Measurements from ENCODE around the gene MPP3.
"Not testable (repeated sequence)": the region's sequence is repeated elsewhere in the genome, so short reads cannot be mapped to it uniquely, and the experiment has no call there.

MPP3 gene

DNA sequence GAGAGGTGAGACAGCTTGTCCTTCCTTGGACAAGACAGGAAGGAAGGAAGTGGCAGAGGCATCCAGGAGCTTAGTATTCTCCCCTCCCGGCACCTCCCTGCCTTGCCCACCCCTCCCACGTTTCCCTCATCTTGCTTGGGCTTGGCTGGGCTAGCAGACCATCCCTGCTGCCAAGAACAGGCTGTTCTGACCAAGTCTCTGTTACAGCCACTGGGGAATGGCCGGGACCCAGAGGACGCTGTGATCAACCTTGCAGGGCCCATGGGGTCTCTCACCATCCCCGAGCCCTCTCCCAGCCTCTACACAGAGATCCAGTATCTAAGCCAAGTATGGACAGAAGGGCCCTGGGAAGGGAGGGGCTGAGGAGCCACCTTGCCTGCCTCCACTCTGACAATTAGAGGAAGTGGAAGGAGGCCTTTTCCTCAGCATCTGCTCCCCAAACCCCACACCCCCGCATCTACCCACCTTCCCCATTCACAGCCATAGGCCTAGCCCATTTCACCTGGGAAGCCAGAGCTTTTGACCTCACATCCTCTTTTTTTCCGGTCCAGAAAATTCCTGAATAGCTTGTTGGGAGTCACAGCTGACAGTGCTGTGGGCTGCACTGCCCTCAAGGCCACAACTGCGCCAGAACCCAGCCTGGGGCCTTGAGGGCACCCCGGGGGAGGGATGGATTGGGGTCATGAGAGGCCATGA, 28.1 kb upstream of the MPP3 start:
- DNase-seq: no peak

DNA sequence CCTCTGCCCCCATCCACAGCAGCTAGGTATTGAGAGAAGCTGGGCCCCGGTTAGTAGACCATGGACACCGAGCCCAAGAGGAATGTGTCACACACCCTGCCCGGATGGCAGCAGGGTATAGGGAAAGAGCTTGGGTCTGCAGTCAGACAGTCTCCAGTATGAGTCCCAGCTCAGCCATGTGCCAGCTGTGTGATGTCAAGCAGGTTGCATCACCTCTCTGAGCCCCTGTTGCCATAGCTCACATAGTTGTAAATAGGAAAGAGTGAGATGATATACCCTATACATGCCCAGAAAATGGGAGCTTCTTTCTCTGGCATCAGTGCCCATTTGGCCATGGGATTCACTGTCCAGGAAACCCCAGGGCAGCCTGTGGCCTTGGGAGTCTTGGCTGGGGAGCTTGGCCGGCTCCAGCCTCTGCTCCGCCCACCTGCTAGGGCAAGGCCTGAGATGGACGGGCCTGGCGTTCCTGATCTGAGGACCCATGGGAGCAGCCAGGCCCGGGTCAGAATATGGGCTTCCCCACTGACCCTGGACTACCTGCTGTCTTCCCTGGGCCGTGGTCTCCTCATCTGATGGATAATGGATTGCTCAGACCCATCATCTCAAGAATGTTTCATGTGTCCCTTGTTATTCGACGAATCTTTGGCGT, 27.3 kb upstream of the MPP3 start:
- DNase-seq: no peak

DNA sequence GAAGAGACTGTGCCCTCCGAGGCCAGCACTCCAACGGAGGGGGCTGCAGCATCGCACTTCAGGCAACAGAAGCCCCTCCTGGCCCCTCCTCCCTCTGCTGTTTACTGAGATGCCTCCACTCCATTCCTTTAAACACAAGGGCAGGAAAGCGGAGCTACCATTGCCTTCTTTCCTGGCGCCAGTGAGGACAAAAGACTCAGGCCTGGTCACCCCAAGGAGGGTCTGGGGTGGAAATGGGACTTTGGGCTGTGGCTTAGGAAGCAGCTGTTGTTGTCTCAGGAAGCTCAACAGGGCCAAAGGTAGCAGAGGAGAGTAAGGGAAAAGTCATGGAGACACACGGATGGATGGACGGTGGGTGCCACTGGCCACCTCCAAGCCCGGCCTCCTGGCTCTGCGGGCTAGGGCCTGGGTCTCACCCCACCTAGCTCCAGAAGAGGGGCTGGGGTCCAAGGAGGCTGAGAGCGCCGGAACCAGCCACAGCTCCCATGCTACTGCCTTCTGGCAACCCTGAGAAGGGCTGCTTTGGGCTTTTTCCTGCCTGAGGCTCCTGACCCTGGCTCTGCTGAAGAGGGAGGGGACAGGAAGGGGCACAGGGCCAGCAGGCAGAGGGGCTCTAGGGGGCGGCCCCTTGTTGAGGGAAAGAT, 25.1 kb upstream of the MPP3 start:
- no peak for DNase-seq

- DNase-seq: no peak
Measured at GRCh38 chr17:43857141-43857540, 24.2 kb upstream of the MPP3 start.

GRCh38 chr17:43856141-43856540, 23.2 kb upstream of the MPP3 start:
- no peak for DNase-seq

GRCh38 chr17:43855061-43855460, 22.1 kb upstream of the MPP3 start:
- no peak for DNase-seq

- DNase-seq: no peak
Measured at GRCh38 chr17:43854498-43854897, 21.6 kb upstream of the MPP3 start.

- DNase-seq: no peak
Measured at GRCh38 chr17:43853546-43853945, 20.6 kb upstream of the MPP3 start.

- DNase-seq: no peak
Measured at GRCh38 chr17:43852571-43852970, 19.6 kb upstream of the MPP3 start.

DNA sequence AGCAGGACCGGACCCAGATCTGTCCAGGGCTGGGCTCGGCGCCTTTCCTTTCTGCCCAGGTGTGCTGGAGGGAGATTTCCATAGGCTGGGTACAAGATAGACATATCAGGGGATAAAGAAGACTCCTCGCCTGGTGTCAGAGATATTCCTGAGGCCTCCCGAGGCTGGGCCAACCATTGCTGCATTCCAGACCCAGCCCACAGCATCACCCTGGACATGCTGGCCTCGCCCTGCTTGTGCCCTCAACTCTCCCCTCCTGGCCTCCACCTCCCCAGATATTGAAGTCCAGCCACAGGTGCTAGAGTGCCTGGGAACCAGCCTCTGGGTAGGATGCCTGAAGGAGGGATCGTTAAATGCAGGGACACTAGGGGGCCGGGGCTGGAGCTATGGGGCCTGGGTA, 16.2 kb upstream of the MPP3 start:
- no peak for DNase-seq

DNA sequence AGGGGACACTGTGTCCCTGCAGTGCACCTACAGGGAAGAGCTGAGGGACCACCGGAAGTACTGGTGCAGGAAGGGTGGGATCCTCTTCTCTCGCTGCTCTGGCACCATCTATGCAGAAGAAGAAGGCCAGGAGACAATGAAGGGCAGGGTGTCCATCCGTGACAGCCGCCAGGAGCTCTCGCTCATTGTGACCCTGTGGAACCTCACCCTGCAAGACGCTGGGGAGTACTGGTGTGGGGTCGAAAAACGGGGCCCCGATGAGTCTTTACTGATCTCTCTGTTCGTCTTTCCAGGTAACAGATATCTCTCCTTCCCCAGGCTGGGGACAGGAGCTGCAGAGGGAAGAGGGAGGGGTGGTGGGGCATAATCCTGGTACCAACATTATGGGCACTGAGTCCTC, 15.7 kb upstream of the MPP3 start:
- no peak for DNase-seq

GRCh38 chr17:43846963-43847371, 14.0 kb upstream of the MPP3 start, which contains the start of gene CD300LG:
Gene CD300LG (plus strand): TSS chr17:43847176. CDS start chr17:43847217, 41 bp downstream.
- no peak for DNase-seq

- DNase-seq: peak; percentile 74
Measured at GRCh38 chr17:43846221-43846712, 13.3 kb upstream of the MPP3 start.

- DNase-seq: no peak
Measured at GRCh38 chr17:43845766-43846165, 12.8 kb upstream of the MPP3 start.

- no peak for DNase-seq
Measured at GRCh38 chr17:43844241-43844640, 11.3 kb upstream of the MPP3 start.

- no peak for DNase-seq
Measured at GRCh38 chr17:43842975-43843325, 10.0 kb upstream of the MPP3 start.

- DNase-seq: not testable (repeated sequence)
Measured at GRCh38 chr17:43842091-43842974, 9.4 kb upstream of the MPP3 start.

DNA sequence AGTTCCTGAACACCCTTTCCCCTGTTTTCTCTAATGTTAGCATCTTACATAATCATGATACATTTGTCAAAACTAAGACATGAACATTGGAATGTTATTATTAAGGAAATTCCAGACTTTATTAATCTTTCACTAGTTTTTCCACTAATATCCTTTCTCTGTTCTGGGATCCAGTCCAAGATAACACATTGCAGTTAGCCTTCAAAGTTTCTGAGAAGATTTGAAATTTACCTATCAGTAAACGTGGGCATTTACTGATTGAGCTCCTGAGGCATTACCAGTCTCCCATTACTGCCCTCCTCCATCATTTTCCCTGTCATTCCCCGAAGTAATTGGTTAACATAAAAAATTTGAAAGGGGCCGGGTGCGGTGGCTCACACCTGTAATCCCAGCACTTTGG, 8.3 kb upstream of the MPP3 start:
- no peak for DNase-seq

DNA sequence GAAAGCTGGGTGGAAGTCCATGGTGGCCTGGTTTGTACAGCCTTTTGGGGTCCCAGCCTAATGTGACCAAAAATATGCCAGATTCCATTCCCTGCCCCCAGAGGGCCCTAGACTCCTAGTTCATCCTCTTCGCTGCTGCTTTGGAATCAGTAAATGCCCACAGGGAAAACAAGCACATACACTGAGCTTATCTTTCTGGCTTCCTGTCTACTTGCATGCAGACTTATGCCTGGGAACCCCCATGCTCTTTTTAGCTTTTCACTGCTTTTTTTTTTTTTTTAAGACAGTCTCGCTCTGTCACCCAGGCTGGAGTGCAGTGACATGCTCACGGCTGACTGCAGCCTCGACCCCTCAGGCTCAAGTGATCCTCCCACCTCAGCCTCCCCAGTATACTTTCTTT, 7.9 kb upstream of the MPP3 start:
- no peak for DNase-seq

- no peak for DNase-seq
Measured at GRCh38 chr17:43839670-43840108, 6.7 kb upstream of the MPP3 start.

GRCh38 chr17:43834106-43834505, 1.2 kb upstream of the MPP3 start:
- DNase-seq: no peak

GRCh38 chr17:43832168-43832975, 574 bp downstream of the MPP3 start:
- no peak for DNase-seq
